PC-9 (cell line): ENCODE results near the gene OR5H2.

Experiments used
- CTCF ChIP-seq: fragments of 200-600 bp; sonication (generic); conservative IDR thresholded peaks from 2 replicates; pipeline ENCODE4 v1.6.1; 2017; ENCODE audit warnings: mixed run types, antibody characterized with exemption, mild to moderate bottlenecking, moderate library complexity
- EZH2 ChIP-seq: fragments of 200-600 bp; sonication (generic); IDR thresholded peaks from 2 replicates; pipeline ENCODE4 v1.8.0; 2017; ENCODE audit warnings: antibody characterized with exemption, low read depth

- TF ChIP-seq CTCF (no peak), EZH2 (no peak)
Measured at GRCh38 chr3:98325055-98325454, 42.8 kb downstream of the OR5H2 start.
